A673 (cell line): ENCODE data around the gene HP1BP3. TPM values are rescaled to one million over a fixed set of nuclear protein-coding genes. Genes with fewer than 3 reads are reported as not detected.
A peak's percentile ranks its signal among the peaks of the same experiment; 100 is the strongest.

ENCODE experiments used
- BruUV-seq: library from RNA; stranded (reverse); fragments of 400-500 nt; replicated peaks from 2 replicates; lab custom pipeline; 2021; lab: Mats Ljungman, UMichigan
- CTCF ChIA-PET: fragments of 300-600 bp; sonication (Branson Sonifier 250); formaldehyde crosslinking; loops from one replicate; lab custom pipeline; 2022; ENCODE audit warnings: antibody characterized with exemption; lab: Charles Lee
- POLR2A ChIA-PET: fragments of 300-600 bp; sonication (Branson Sonifier 250); formaldehyde crosslinking; loops from one replicate; lab custom pipeline; 2022; ENCODE audit warnings: antibody characterized with exemption; ENCODE audit not compliant: low non-redundant PET; lab: Charles Lee
- DNase-seq: peaks from one replicate; pipeline ENCODE4 v3.0.0-alpha.2; 2015; ENCODE audit warnings: low spot score
- H3K27ac ChIP-seq: fragments of 200-600 bp; sonication (generic); 2 replicates; pipeline ENCODE4 v1.5.1; 2016; ENCODE audit warnings: mixed run types, low read depth, mild to moderate bottlenecking, mixed read lengths, antibody characterized with exemption, low read length; ENCODE audit not compliant: poor library complexity, severe bottlenecking
- H3K27me3 ChIP-seq: fragments of 200-600 bp; sonication (generic); replicated peaks from 2 replicates; pipeline ENCODE4 v1.6.1; 2017; ENCODE audit warnings: mixed run types, low read depth, mild to moderate bottlenecking, mixed read lengths, antibody characterized with exemption, low read length; ENCODE audit not compliant: insufficient read depth, poor library complexity
- H3K36me3 ChIP-seq: fragments of 200-600 bp; sonication (generic); 2 replicates; pipeline ENCODE4 v1.6.1; 2016; ENCODE audit warnings: mixed run types, mild to moderate bottlenecking, mixed read lengths, antibody characterized with exemption, low read length; ENCODE audit not compliant: insufficient read depth, poor library complexity, severe bottlenecking
- H3K4me1 ChIP-seq: fragments of 200-600 bp; sonication (generic); 2 replicates; pipeline ENCODE4 v1.6.1; 2017; ENCODE audit warnings: mixed run types, mild to moderate bottlenecking, mixed read lengths, antibody characterized with exemption, low read length; ENCODE audit not compliant: insufficient read depth, poor library complexity, severe bottlenecking
- H3K4me3 ChIP-seq: fragments of 200-600 bp; sonication (generic); 2 replicates; pipeline ENCODE4 v1.5.1; 2016; ENCODE audit warnings: low read depth, mixed run types, mild to moderate bottlenecking, mixed read lengths, low read length; ENCODE audit not compliant: poor library complexity, severe bottlenecking
- H3K9me3 ChIP-seq: fragments of 200-600 bp; sonication (generic); 2 replicates; pipeline ENCODE4 v1.6.1; 2016; ENCODE audit warnings: mixed run types, low read depth, mild to moderate bottlenecking, mixed read lengths, antibody characterized with exemption, low read length; ENCODE audit not compliant: poor library complexity, severe bottlenecking
- CTCF ChIP-seq: fragments of 300-800, 200-600 bp; sonication (generic); conservative IDR thresholded peaks from 2 replicates; pipeline ENCODE4 v1.5.1; 2017; ENCODE audit warnings: low read depth, mild to moderate bottlenecking, antibody characterized with exemption, low read length, moderate library complexity, mixed read lengths
- EZH2 ChIP-seq: fragments of 200-600 bp; sonication (generic); IDR thresholded peaks from 2 replicates; pipeline ENCODE4 v1.6.1; 2017; ENCODE audit warnings: borderline replicate concordance, low read depth, mild to moderate bottlenecking, mixed read lengths, antibody characterized with exemption, low read length; ENCODE audit not compliant: poor library complexity, severe bottlenecking
- intact Hi-C: fragments of 100-400 bp; cut with micrococcal nuclease; formaldehyde crosslinking; loops from one replicate; pipeline ENCODE4 v1.10.0; 2022; ENCODE audit not compliant: unreplicated experiment
- total RNA-seq: library from RNA; stranded (reverse); gene quantifications from 2 replicates; pipeline ENCODE4 v1.2.3, GENCODE V29; 2021

HP1BP3 gene
- total RNA-seq, 1 experiment from 2014 or later: 337 TPM

DNA sequence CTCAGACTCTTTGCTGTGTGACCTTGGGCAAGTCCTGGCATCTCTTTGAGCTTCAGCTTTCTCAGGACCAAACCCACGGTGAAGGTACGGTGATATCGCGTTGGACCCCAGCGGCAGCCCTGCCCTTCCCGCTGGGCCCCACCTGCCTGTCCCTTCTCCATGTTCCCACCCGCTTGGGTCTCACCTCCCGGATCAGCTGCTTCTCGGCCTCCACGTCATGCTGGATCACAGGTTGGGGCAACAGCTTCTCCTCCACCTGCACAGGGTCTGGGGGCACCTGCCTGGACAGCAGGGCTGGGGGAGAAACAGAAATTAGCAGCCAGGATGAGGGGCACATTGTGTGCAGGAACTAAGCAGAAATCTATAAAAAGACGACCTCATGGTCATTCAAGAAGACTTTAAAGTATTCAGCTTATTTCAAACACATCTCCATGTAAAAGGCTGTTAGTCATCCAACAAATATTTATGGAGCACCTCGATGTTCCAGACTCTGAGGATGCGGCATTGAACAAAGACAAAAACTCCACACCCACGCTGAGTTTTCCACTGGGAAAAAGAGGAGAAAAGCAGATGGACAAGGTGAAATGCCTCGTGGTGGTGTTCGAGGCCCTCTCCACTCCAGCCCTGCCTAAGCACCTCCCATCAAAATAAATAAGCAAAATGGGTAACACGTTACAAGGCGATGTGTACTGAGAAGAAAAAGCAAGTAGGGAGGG lies 88.8 kb downstream of the HP1BP3 start:
- no peaks in the 10 kb centered on the region for H3K9me3 ChIP-seq
- TF ChIP-seq EZH2 (no peak), CTCF (no peak)
- H3K4me1 ChIP-seq: peaks cover 5% of the 10 kb centered on the region
- no peaks in the 10 kb centered on the region for H3K36me3 ChIP-seq
- intact Hi-C loops: no loop called here
- POLR2A ChIA-PET: no interaction called here
- CTCF ChIA-PET: interaction anchor here (0.6 kb wide), 1 partner anchor 496 kb away, joined by 3 read pairs; no protein-coding TSS in a partner anchor
- H3K4me3 ChIP-seq: no peak overlapping the region
- BruUV-seq: no TSS peak
- no peak for DNase-seq
- no peak overlapping the region for H3K27ac ChIP-seq
- no peaks in the 10 kb centered on the region for H3K27me3 ChIP-seq

- Histone ChIP-seq H3K27ac (no peak overlapping the region), H3K36me3 (no peaks in the 10 kb centered on the region), H3K9me3 (no peaks in the 10 kb centered on the region), H3K4me1 (peaks cover 5% of the 10 kb centered on the region), H3K4me3 (no peak overlapping the region), H3K27me3 (no peaks in the 10 kb centered on the region)
- ChIA-PET CTCF (interaction anchor here (1.0 to 1.4 kb wide), 3 partner anchors 20 to 498 kb away, joined by 4 to 45 read pairs (median 5); partner anchors contain the start of gene KIF17), POLR2A (interaction anchor here (0.7 kb wide), 1 partner anchor 20 kb away, joined by 3 read pairs; no protein-coding TSS in a partner anchor)
- intact Hi-C loops: loop anchor here (2.0 kb wide), 1 partner anchor 35 kb away; the partner anchor contains the start of gene SH2D5
- DNase-seq: no peak
- TF ChIP-seq CTCF: no peak
- TF ChIP-seq EZH2: no peak
- BruUV-seq: no TSS peak
Observed at GRCh38 chr1:20697563-20697962, 89.5 kb downstream of the HP1BP3 start.

- TF ChIP-seq EZH2: no peak
- TF ChIP-seq CTCF: peak; percentile 87
- peak overlapping the region; percentile 65 for H3K27ac ChIP-seq
- ChIA-PET CTCF (interaction anchor here (0.5 to 1.4 kb wide), 17 partner anchors 21 to 1089 kb away, joined by 3 to 45 read pairs (median 3); partner anchors contain the start of genes DDOST, HP1BP3, KIF17 and SH2D5), POLR2A (interaction anchor here (0.6 to 0.7 kb wide), 2 partner anchors 19 to 21 kb away, joined by 3 read pairs; partner anchors contain the start of gene KIF17)
- BruUV-seq: no TSS peak
- intact Hi-C loops: loop anchor here (1.0 to 2.0 kb wide), 2 partner anchors 36 to 499 kb away; partner anchors contain the start of gene SH2D5
- no peaks in the 10 kb centered on the region for H3K27me3 ChIP-seq
- DNase-seq: peak; percentile 95
- H3K4me1 ChIP-seq: peaks cover 5% of the 10 kb centered on the region
- no peaks in the 10 kb centered on the region for H3K9me3 ChIP-seq
- H3K36me3 ChIP-seq: no peaks in the 10 kb centered on the region
- peak overlapping the region; percentile 54 for H3K4me3 ChIP-seq
Observed at GRCh38 chr1:20696397-20697333, 90.4 kb downstream of the HP1BP3 start.
